ENCODE measurements around the gene PAXIP1.

The PAXIP1 gene

DNA sequence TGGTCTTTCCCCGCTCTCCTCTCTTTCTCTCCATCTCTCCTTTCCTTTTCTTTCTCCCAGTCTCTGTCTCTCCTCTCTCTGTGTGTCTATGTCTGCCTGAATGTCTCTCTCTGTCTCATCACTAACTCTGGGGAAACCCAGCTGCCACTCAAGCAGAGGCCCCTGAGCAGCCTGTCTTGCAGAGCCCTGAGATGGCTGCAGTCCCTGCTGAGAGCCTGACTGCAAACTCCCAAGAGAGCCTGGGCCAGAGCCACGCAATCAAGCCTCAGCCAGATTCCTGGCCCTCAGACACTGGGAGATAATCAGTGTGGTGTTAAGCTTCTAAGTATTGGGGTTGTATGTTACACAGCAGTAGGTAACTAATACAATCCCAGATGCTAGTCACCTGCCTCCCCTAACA is 91.5 kb downstream of the PAXIP1 start:
- no peak overlapping the region for H3K27ac ChIP-seq
- TF ChIP-seq ZFX (IDR thresholded peaks at IDR 0.05; ENCODE audit: borderline replicate concordance) = no peak
- TF ChIP-seq, protein P1, sequence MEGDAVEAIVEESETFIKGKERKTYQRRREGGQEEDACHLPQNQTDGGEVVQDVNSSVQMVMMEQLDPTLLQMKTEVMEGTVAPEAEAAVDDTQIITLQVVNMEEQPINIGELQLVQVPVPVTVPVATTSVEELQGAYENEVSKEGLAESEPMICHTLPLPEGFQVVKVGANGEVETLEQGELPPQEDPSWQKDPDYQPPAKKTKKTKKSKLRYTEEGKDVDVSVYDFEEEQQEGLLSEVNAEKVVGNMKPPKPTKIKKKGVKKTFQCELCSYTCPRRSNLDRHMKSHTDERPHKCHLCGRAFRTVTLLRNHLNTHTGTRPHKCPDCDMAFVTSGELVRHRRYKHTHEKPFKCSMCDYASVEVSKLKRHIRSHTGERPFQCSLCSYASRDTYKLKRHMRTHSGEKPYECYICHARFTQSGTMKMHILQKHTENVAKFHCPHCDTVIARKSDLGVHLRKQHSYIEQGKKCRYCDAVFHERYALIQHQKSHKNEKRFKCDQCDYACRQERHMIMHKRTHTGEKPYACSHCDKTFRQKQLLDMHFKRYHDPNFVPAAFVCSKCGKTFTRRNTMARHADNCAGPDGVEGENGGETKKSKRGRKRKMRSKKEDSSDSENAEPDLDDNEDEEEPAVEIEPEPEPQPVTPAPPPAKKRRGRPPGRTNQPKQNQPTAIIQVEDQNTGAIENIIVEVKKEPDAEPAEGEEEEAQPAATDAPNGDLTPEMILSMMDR (IDR thresholded peaks at IDR 0.05) = no peak

DNA sequence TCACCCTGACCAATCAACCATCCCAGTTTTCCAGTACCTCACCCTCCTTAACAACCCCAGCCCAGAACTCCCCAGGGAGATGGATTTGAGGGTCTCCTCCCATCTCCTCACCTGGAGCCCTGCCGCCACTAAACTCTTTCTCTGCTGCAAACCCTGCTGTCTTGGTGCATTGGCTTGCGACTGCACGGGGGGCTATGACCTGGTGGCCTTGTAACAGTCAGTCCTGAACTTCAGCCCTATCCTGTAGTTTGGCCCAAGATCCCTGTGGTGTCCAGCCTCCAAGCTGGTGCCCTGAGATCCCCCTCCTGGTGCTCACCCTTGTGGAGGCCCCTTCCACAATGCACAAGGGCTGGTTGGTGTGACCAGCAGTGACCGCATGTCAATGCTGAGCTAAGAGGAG is 91.9 kb downstream of the PAXIP1 start:
- TF ChIP-seq, protein P1 (IDR thresholded peaks at IDR 0.05) = no peak
- no peak for TF ChIP-seq ZFX (IDR thresholded peaks at IDR 0.05; ENCODE audit: borderline replicate concordance)

DNA sequence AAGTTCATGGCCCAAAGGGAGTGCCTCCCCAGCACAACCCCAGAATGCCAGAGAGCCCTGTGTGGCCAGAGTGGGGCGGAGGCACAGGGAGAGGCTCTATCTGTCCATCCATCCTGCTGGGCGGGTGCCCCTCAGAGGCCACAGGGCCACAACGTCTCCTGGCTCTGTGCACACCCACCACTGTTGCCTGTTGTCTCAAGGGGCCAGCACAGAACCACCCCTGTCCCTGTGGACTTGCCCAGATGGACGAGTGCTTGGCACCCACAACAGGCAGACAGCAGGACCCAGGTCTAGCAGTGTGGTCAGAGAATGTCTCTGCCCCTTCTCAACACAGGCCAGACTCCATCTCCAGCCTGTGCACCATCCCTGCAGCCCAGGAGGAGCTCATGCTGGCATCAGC is 92.8 kb downstream of the PAXIP1 start:
- TF ChIP-seq, protein P1 (IDR thresholded peaks at IDR 0.05) = no peak
- TF ChIP-seq ZFX (IDR thresholded peaks at IDR 0.05; ENCODE audit: borderline replicate concordance) = no peak

More for the DNA sequence above, 91.9 kb downstream of the PAXIP1 start:
- H3K27ac ChIP-seq = no peak overlapping the region

GRCh38 chr7:154909241-154910105 is 93.5 kb downstream of the PAXIP1 start:
- no peak overlapping the region for H3K27ac ChIP-seq
- TF ChIP-seq ZFX (IDR thresholded peaks at IDR 0.05; ENCODE audit: borderline replicate concordance) = no peak
- TF ChIP-seq, protein P1 (IDR thresholded peaks at IDR 0.05) = no peak

More for the DNA sequence above, 92.8 kb downstream of the PAXIP1 start:
- H3K27ac ChIP-seq = no peak overlapping the region

DNA sequence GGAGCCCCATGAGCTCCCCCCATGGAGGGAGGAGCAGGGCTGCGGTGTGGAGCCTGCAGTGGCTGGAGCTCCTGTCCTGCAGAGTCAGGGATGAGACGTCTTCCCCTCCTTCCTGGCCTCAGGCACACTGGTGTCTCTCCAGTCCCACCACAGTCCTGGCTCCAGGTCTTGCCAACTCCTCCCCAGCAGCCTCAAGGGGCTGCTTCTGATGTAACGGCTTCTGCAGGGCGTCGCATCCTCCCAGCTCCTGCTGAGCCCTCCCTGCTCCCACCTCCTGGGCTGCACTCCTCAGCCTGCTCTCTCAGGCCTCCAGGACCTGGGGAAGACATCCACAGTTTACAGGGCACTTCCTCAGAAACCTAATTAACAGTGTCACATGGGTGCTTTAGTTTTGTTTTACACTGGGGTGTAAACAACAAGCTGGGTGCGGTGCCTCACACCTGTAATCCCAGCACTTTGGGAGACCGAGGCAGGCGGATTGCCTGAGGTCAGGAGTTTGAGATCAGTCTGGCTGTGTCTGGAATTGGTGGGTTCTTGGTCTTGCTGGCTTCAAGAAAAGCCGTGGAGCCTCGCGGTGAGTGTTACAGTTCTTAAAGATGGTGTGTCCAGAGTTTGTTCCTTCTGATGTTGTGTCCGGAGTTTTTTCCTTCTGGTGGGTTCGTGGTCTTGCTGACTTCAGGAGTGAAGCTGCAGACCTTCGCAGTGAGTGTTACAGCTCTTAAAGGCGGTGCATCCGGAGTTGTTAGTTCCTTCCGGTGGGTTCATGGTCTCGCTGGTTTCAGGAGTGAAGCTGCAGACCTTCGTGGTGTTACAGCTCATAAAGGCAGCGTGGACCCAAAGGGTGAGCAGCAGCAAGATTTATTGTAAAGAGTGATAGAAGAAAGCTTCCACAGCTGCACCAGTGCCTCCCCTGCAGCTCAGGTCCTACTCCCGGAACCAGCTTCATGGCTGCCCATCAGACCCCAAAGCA is 95.0 kb downstream of the PAXIP1 start:
- H3K27ac ChIP-seq = no peak overlapping the region
- no peak for TF ChIP-seq ZFX (IDR thresholded peaks at IDR 0.05; ENCODE audit: borderline replicate concordance)
- TF ChIP-seq, protein P1 (IDR thresholded peaks at IDR 0.05) = no peak

- TF ChIP-seq, protein P1 (IDR thresholded peaks at IDR 0.05) = no peak
- TF ChIP-seq ZFX (IDR thresholded peaks at IDR 0.05; ENCODE audit: borderline replicate concordance) = no peak
- H3K27ac ChIP-seq = no peak overlapping the region
Observed at GRCh38 chr7:154906736-154907355, 96.1 kb downstream of the PAXIP1 start.
